Right atrium auricular region (tissue), 2 donors: ENCODE measurements around the gene SLC2A5. TPM values are rescaled to one million over a fixed set of nuclear protein-coding genes. Genes with fewer than 3 reads are reported as not detected.

Source experiments
- DNase-seq: peaks from one replicate; pipeline ENCODE4 v3.0.0-alpha.2; 2019; ENCODE audit warnings: low spot score
- H3K27ac ChIP-seq, 2 donors: fragments of 200-600 bp; sonication (generic); 1 replicate in 1 of 2; 2 replicates in 1 of 2; pipeline ENCODE4 v1.5.1; 2016 to 2019
- H3K27me3 ChIP-seq, 2 donors: fragments of 200-600 bp; sonication (generic); one replicate each; pipeline versions ENCODE4 v1.5.1 to v1.6.0; 2017 to 2019
- H3K36me3 ChIP-seq: fragments of 200-600 bp; sonication (generic); one replicate; pipeline ENCODE4 v1.5.1; 2016
- H3K4me1 ChIP-seq, 2 donors: fragments of 200-600 bp; sonication (generic); one replicate each; pipeline versions ENCODE4 v1.5.1 to v1.6.0; 2017 to 2019
- H3K4me3 ChIP-seq, 2 donors: fragments of 200-600 bp; sonication (generic); 1 replicate in 1 of 2; 2 replicates in 1 of 2; pipeline ENCODE4 v1.5.1; 2017 to 2019; ENCODE audit warnings: mild to moderate bottlenecking in 1 of 2, moderate library complexity in 1 of 2
- H3K9me3 ChIP-seq, 2 donors: fragments of 200-600 bp; sonication (generic); one replicate each; pipeline ENCODE4 v1.5.1; 2019
- CTCF ChIP-seq, 2 donors: fragments of 200-600 bp; sonication (generic); IDR thresholded peaks; one replicate each; pipeline ENCODE4 v1.5.1; 2019; ENCODE audit warnings: antibody characterized with exemption in 2 of 2
- total RNA-seq, 2 donors: library from RNA; depleted of rRNA; stranded (reverse); fragments of >200 nt; gene quantifications; one replicate each; pipeline ENCODE4 v1.1.0, GENCODE V29; 2016

The SLC2A5 gene
- total RNA-seq = under 1 TPM; 0.26 to 0.94 TPM

- Histone ChIP-seq H3K4me3 (peak within 1 kb of the TSS in 1 of 2 donors; percentile 22), H3K9me3 (no peaks in the 10 kb centered on the region), H3K27ac (peak within 1 kb of the TSS; percentile 28 to 59), H3K36me3 (no peaks in the 10 kb centered on the region), H3K4me1 (peaks cover 0 to 14% of the 10 kb centered on the region in 2 donors), H3K27me3 (no peaks in the 10 kb centered on the region)
- peak; percentile 66 for DNase-seq
- TF ChIP-seq CTCF (IDR thresholded peaks at IDR 0.05) = no peak
These were observed at the start of gene SLC2A5 for GRCh38 chr1:9069326-9070100. Gene SLC2A5, minus strand, starts transcription at chr1:9069635. Its CDS starts 99 bp downstream, at chr1:9069536.

- Histone ChIP-seq H3K9me3 (no peaks in the 10 kb centered on the region), H3K4me3 (no peak overlapping the region), H3K4me1 (peaks cover 0 to 35% of the 10 kb centered on the region in 2 donors), H3K27ac (no peak overlapping the region), H3K27me3 (no peaks in the 10 kb centered on the region), H3K36me3 (no peaks in the 10 kb centered on the region)
- no peak for DNase-seq
- TF ChIP-seq CTCF (IDR thresholded peaks at IDR 0.05) = no peak
These were observed 48.8 kb upstream of the SLC2A5 start for GRCh38 chr1:9118186-9118585.

- no peak for TF ChIP-seq CTCF (IDR thresholded peaks at IDR 0.05)
- Histone ChIP-seq H3K27me3 (no peaks in the 10 kb centered on the region), H3K36me3 (peaks cover 4% of the 10 kb centered on the region), H3K4me3 (no peak overlapping the region), H3K9me3 (no peaks in the 10 kb centered on the region), H3K27ac (no peak overlapping the region), H3K4me1 (peaks cover 0 to 22% of the 10 kb centered on the region in 2 donors)
- no peak for DNase-seq
These were observed 46.1 kb upstream of the SLC2A5 start for GRCh38 chr1:9115351-9116205.

GRCh38 chr1:9112961-9113880 lies 43.8 kb upstream of the SLC2A5 start:
- H3K27ac ChIP-seq = no peak overlapping the region
- peaks cover 4% of the 10 kb centered on the region for H3K36me3 ChIP-seq
- no peak for TF ChIP-seq CTCF (IDR thresholded peaks at IDR 0.05)
- no peak overlapping the region for H3K4me3 ChIP-seq
- H3K27me3 ChIP-seq = no peaks in the 10 kb centered on the region
- H3K9me3 ChIP-seq = no peaks in the 10 kb centered on the region
- DNase-seq = no peak
- H3K4me1 ChIP-seq = peaks cover 0 to 11% of the 10 kb centered on the region in 2 donors

- no peak overlapping the region for H3K27ac ChIP-seq
- H3K4me3 ChIP-seq = no peak overlapping the region
- peaks cover 4% of the 10 kb centered on the region for H3K36me3 ChIP-seq
- no peak for TF ChIP-seq CTCF (IDR thresholded peaks at IDR 0.05)
- DNase-seq = no peak
- no peaks in the 10 kb centered on the region for H3K27me3 ChIP-seq
- H3K4me1 ChIP-seq = peaks cover 0 to 8% of the 10 kb centered on the region in 2 donors
- H3K9me3 ChIP-seq = no peaks in the 10 kb centered on the region
These were observed 42.5 kb upstream of the SLC2A5 start for GRCh38 chr1:9111957-9112356.
